ENCODE results near the gene CROCC2. TPM values are rescaled to one million over a fixed set of nuclear protein-coding genes. Genes with fewer than 3 reads are reported as not detected.

The CROCC2 gene
- total and polyA plus RNA-seq, 2 of the 13 experiments (the other 11 are each of a cell fraction or from before 2014, with no cell fraction given) = not detected

- H3K9ac ChIP-seq (ENCODE audit: insufficient read depth, low read depth, low read length) = no peak overlapping the region; the same call in 1 of the 2 replicates
- no peaks in the 10 kb centered on the region for H3K9me3 ChIP-seq (ENCODE audit: low read length)
- peaks cover 98% of the 10 kb centered on the region for H3K4me1 ChIP-seq (ENCODE audit: insufficient read depth, low read length)
- no peaks in the 10 kb centered on the region for H3K27me3 ChIP-seq (ENCODE audit: control insufficient read depth in 1 of 2, insufficient read depth in 2 of 2, low read length in 2 of 2)
- H3K4me3 ChIP-seq (replicated peaks in 1 of 3; ENCODE audit: insufficient read depth in 1 of 3, low read depth in 2 of 3, low read length in 3 of 3) = peak overlapping the region in 1 of 3 experiments; percentile 52; a peak in 1 of 6 replicates
- intact Hi-C loops (cut with micrococcal nuclease; ENCODE audit: unreplicated experiment) (no loop called here), in situ Hi-C loops (cut with HindIII; ENCODE audit: extremely low pct_ligation_motif_present, low pct_unique_long_range_greater_than_20kb) (loop anchor here (25.0 kb wide), 1 partner anchor 767 kb away; the partner anchor contains the start of genes ATG4B and THAP4)
- no TSS peak for BruUV-seq (replicated peaks)
- H2AFZ ChIP-seq (ENCODE audit: low read length) = no peak overlapping the region
- ATAC-seq = no peak
- whole genome bisulfite sequencing (ENCODE audit: low lambda C conversion rate) = 86% methylated on average over 13 of the region's 15 CpGs
- H3K36me3 ChIP-seq (replicated peaks in 1 of 2; ENCODE audit: control insufficient read depth in 1 of 2, insufficient read depth in 2 of 2, low read length in 2 of 2) = no peaks in the 10 kb centered on the region
- CTCF ChIA-PET (ENCODE audit: low intra/inter-chr PET ratio, low total read pairs) = no interaction called here
- FAIRE-seq = no peak
- H4K20me1 ChIP-seq (ENCODE audit: insufficient read depth, low read length) = no peaks in the 10 kb centered on the region
- H3K27ac ChIP-seq (ENCODE audit: extremely low read length, insufficient read depth, low read length) = no peak overlapping the region
- no peaks in the 10 kb centered on the region for H3K79me2 ChIP-seq (ENCODE audit: insufficient read depth, low read length)
- peak overlapping the region; percentile 72 for H3K4me2 ChIP-seq (ENCODE audit: low read depth, low read length)
- POLR2A ChIA-PET = interaction anchor here (1.7 to 3.4 kb wide), 2 partner anchors 10 to 12 kb away, joined by 5 to 49 read pairs; no protein-coding TSS in a partner anchor
- DNase-seq (ENCODE audit: low spot score) = no peak
- 0 out of 2 replicates have a peak, but pooled peaks have one; percentile 73 for TF ChIP-seq ZNF468 (CRISPR knock-in tag; IDR thresholded peaks at IDR 0.05)
- TF ChIP-seq, protein P1, sequence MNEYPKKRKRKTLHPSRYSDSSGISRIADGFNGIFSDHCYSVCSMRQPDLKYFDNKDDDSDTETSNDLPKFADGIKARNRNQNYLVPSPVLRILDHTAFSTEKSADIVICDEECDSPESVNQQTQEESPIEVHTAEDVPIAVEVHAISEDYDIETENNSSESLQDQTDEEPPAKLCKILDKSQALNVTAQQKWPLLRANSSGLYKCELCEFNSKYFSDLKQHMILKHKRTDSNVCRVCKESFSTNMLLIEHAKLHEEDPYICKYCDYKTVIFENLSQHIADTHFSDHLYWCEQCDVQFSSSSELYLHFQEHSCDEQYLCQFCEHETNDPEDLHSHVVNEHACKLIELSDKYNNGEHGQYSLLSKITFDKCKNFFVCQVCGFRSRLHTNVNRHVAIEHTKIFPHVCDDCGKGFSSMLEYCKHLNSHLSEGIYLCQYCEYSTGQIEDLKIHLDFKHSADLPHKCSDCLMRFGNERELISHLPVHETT (CRISPR knock-in tag; conservative IDR thresholded peaks at IDR 0.05) = no peak
- TF ChIP-seq HNRNPL (IDR thresholded peaks at IDR 0.05; ENCODE audit: low read depth, low read length) = 0 out of 2 replicates have a peak, but pooled peaks have one; percentile 41
- TF ChIP-seq TCF12 (IDR thresholded peaks at IDR 0.05) = no peak
- no peak for TF ChIP-seq TCF12 (CRISPR knock-in tag; IDR thresholded peaks at IDR 0.05)
- no peak for TF ChIP-seq KDM4B (CRISPR knock-in tag; IDR thresholded peaks at IDR 0.05)
- peak; percentile 18; the same call in 1 of the 2 replicates for TF ChIP-seq ZBTB39 (CRISPR knock-in tag; IDR thresholded peaks at IDR 0.05)
- 0 out of 2 replicates have a peak, but pooled peaks have one; percentile 59 for TF ChIP-seq TIGD3 (CRISPR knock-in tag; IDR thresholded peaks at IDR 0.05; ENCODE audit: borderline replicate concordance)
- TF ChIP-seq LCORL (IDR thresholded peaks at IDR 0.05) = no peak
- TF ChIP-seq LCORL (CRISPR knock-in tag; IDR thresholded peaks at IDR 0.05) = peak; percentile 56; the same call in 1 of the 2 replicates
- TF ChIP-seq ZNF350 (CRISPR knock-in tag; IDR thresholded peaks at IDR 0.05; ENCODE audit: borderline replicate concordance, low read depth) = no peak
- no peak for TF ChIP-seq THAP9 (CRISPR knock-in tag; IDR thresholded peaks at IDR 0.05; ENCODE audit: borderline replicate concordance)
- no peak for TF ChIP-seq NR3C1 (CRISPR knock-in tag; IDR thresholded peaks at IDR 0.05)
- no peak for TF ChIP-seq ZNF615 (CRISPR knock-in tag; IDR thresholded peaks at IDR 0.05; ENCODE audit: borderline replicate concordance)
- peak; percentile 28; the same call in 1 of the 2 replicates for TF ChIP-seq ZNF160 (CRISPR knock-in tag; IDR thresholded peaks at IDR 0.05)
Measured at GRCh38 chr2:240869956-240870875, 35.9 kb upstream of the CROCC2 start.

All from HepG2 (cell line).